Testis (tissue), 2 donors: ENCODE measurements around the gene CCDC188.

Source experiments
- POLR2A ChIP-seq: fragments of 450-650 bp; IDR thresholded peaks from one replicate; pipeline ENCODE4 v1.6.1; 2017; ENCODE audit warnings: antibody characterized with exemption, mild to moderate bottlenecking, moderate library complexity
- TF ChIP-seq, protein P1 (sequence below), 3 experiments: fragments of 450-650 bp in 2 of 3; fragments of 200-600 bp in 1 of 3; sonication (generic) in 1 of 3; IDR thresholded peaks; one replicate each; pipeline ENCODE4 v1.5.1; 2016 to 2019; ENCODE audit warnings: antibody characterized with exemption in 3 of 3, mild to moderate bottlenecking in 2 of 3, moderate library complexity in 1 of 3

DNA sequence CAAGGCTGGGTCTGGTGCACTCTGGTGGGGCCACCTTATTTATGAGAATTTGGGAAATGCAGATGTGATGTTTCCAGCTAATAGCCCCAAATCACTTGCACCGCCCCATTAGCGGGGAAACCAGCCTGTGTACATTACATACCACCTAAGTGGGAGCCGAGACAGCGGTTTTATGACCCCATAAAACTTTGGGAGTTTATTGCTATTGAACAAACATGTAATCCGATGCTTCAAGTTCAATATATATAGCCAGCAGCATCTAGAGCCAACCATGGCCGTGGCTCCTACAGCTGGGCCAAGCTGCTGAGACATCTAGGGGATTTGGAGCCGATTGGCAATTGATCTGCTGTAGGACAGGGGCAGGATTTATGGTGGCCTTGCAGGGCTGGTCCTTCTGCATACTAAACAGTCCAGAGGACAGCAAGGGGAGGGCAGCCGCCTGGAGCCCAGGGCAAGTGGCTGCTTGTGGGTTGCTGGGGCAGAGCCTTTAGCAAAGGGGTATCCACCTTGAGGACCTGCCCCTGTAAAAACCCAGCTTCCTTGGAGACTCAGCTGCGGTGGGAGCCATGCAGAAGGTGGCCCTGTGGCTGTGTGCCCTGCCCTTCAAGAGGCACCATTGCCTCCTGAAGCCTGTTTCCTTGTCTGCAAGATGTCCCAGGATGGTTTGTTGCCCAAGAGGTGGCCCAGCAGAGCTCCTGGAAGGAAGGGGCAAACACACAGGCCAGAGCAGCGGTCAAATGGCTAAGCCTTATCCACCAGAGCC, 47.9 kb upstream of the CCDC188 start:
- TF ChIP-seq, protein P1, sequence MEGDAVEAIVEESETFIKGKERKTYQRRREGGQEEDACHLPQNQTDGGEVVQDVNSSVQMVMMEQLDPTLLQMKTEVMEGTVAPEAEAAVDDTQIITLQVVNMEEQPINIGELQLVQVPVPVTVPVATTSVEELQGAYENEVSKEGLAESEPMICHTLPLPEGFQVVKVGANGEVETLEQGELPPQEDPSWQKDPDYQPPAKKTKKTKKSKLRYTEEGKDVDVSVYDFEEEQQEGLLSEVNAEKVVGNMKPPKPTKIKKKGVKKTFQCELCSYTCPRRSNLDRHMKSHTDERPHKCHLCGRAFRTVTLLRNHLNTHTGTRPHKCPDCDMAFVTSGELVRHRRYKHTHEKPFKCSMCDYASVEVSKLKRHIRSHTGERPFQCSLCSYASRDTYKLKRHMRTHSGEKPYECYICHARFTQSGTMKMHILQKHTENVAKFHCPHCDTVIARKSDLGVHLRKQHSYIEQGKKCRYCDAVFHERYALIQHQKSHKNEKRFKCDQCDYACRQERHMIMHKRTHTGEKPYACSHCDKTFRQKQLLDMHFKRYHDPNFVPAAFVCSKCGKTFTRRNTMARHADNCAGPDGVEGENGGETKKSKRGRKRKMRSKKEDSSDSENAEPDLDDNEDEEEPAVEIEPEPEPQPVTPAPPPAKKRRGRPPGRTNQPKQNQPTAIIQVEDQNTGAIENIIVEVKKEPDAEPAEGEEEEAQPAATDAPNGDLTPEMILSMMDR (IDR thresholded peaks at IDR 0.05), result no peak
- TF ChIP-seq POLR2A, result no peak
